Neural progenitor cell (in vitro differentiated cells): ENCODE results near the gene MVB12B. TPM values are rescaled to one million over a fixed set of nuclear protein-coding genes. Genes with fewer than 3 reads are reported as not detected.

Experiments used
- DNase-seq: peaks from one replicate; pipeline ENCODE4 v3.0.0-alpha.2; 2016; ENCODE audit warnings: low spot score
- H2AFZ ChIP-seq: fragments of 200-600 bp; sonication (generic); replicated peaks from 2 replicates; pipeline ENCODE4 v1.6.1; 2016; ENCODE audit warnings: antibody characterized with exemption
- H3F3A ChIP-seq: fragments of 200-600 bp; sonication (generic); 2 replicates; pipeline ENCODE4 v1.6.1; 2016; ENCODE audit warnings: antibody characterized with exemption, low read depth
- H3K27ac ChIP-seq: fragments of 200-600 bp; sonication (generic); 2 replicates; pipeline ENCODE4 v1.5.1; 2016; ENCODE audit warnings: mild to moderate bottlenecking
- H3K27me3 ChIP-seq: fragments of 200-600 bp; sonication (generic); 2 replicates; pipeline ENCODE4 v1.6.1; 2016; ENCODE audit warnings: mild to moderate bottlenecking, moderate library complexity
- H3K36me3 ChIP-seq: fragments of 200-600 bp; sonication (generic); 2 replicates; pipeline ENCODE4 v1.5.1; 2016
- H3K4me1 ChIP-seq: fragments of 200-600 bp; sonication (generic); 2 replicates; pipeline ENCODE4 v1.6.1; 2016; ENCODE audit warnings: mixed run types
- H3K4me2 ChIP-seq: fragments of 200-600 bp; sonication (generic); 2 replicates; pipeline ENCODE4 v1.6.1; 2016
- H3K4me3 ChIP-seq: fragments of 200-600 bp; sonication (generic); 2 replicates; pipeline ENCODE4 v1.5.1; 2016
- H3K79me2 ChIP-seq: fragments of 200-600 bp; sonication (generic); 2 replicates; pipeline ENCODE4 v1.6.1; 2016; ENCODE audit warnings: low read depth
- H3K9ac ChIP-seq: fragments of 200-600 bp; sonication (generic); 2 replicates; pipeline ENCODE4 v1.6.1; 2016
- H3K9me3 ChIP-seq: fragments of 200-600 bp; sonication (generic); 2 replicates; pipeline ENCODE4 v1.5.1; 2016; ENCODE audit warnings: low read depth
- H4K20me1 ChIP-seq: fragments of 200-600 bp; sonication (generic); 2 replicates; pipeline ENCODE4 v1.6.1; 2016; ENCODE audit warnings: low read depth
- H3K27ac Mint-ChIP-seq: 3 replicates; pipeline ENCODE4 v1.8.0; 2021; ENCODE audit warnings: mixed read lengths
- H3K27me3 Mint-ChIP-seq: 2 replicates; pipeline ENCODE4 v1.8.0; 2022; ENCODE audit warnings: low read depth, mild to moderate bottlenecking, inconsistent platforms, moderate library complexity, mixed read lengths; ENCODE audit not compliant: insufficient read depth
- H3K36me3 Mint-ChIP-seq: 3 replicates; pipeline ENCODE4 v1.8.0; 2021; ENCODE audit warnings: mixed read lengths
- H3K4me1 Mint-ChIP-seq: 3 replicates; pipeline ENCODE4 v1.8.0; 2021; ENCODE audit warnings: mixed read lengths
- H3K4me3 Mint-ChIP-seq: 3 replicates; pipeline ENCODE4 v1.8.0; 2021; ENCODE audit warnings: mild to moderate bottlenecking, moderate library complexity, mixed read lengths
- H3K9me3 Mint-ChIP-seq: 3 replicates; pipeline ENCODE4 v1.8.0; 2020; ENCODE audit warnings: mixed read lengths
- CTCF ChIP-seq: fragments of 200-600 bp; sonication (generic); IDR thresholded peaks from 2 replicates; pipeline ENCODE4 v1.5.1; 2017; ENCODE audit warnings: antibody characterized with exemption, mild to moderate bottlenecking
- EZH2 ChIP-seq: fragments of 200-600 bp; sonication (generic); IDR thresholded peaks from 2 replicates; pipeline ENCODE4 v1.6.1; 2017; ENCODE audit warnings: antibody characterized with exemption, mild to moderate bottlenecking, moderate library complexity
- EZH2phosphoT487 ChIP-seq: fragments of 200-600 bp; sonication (generic); IDR thresholded peaks from 2 replicates; pipeline ENCODE4 v1.6.1; 2017; ENCODE audit warnings: antibody characterized with exemption
- total RNA-seq: library from RNA; depleted of rRNA; stranded (reverse); fragments of >200 nt; gene quantifications from 2 replicates; pipeline ENCODE4 v1.2.3, GENCODE V29; 2015; ENCODE audit warnings: low replicate concordance

MVB12B gene
- total RNA-seq, 1 donor from 2014 or later, result 16.1 TPM

- Mint-ChIP-seq H3K27ac (no peak overlapping the region), H3K36me3 (peaks cover 20% of the 10 kb centered on the region), H3K9me3 (peaks cover 4% of the 10 kb centered on the region), H3K4me3 (peak overlapping the region; percentile 41), H3K27me3 (peaks cover 12% of the 10 kb centered on the region), H3K4me1 (peaks cover 46% of the 10 kb centered on the region)
- H3K4me3 ChIP-seq, result no peak overlapping the region
- no peaks in the 10 kb centered on the region for H3K9me3 ChIP-seq
- no peaks in the 10 kb centered on the region for H3K79me2 ChIP-seq
- H3K4me2 ChIP-seq, result peak overlapping the region; percentile 76
- H2AFZ ChIP-seq, result no peak overlapping the region
- no peaks in the 10 kb centered on the region for H3K36me3 ChIP-seq
- DNase-seq, result no peak
- peaks cover 10% of the 10 kb centered on the region for H3F3A ChIP-seq
- no peak overlapping the region for H3K27ac ChIP-seq
- H3K4me1 ChIP-seq, result peaks cover 17% of the 10 kb centered on the region
- H4K20me1 ChIP-seq, result peaks cover 27% of the 10 kb centered on the region
- no peak for TF ChIP-seq CTCF
- TF ChIP-seq EZH2phosphoT487, result no peak
- no peak for TF ChIP-seq EZH2
- no peak overlapping the region for H3K9ac ChIP-seq
- H3K27me3 ChIP-seq, result no peaks in the 10 kb centered on the region
Observed at GRCh38 chr9:126481862-126482261, 155.2 kb downstream of the MVB12B start.

GRCh38 chr9:126482361-126483044 lies 155.9 kb downstream of the MVB12B start:
- peaks cover 46% of the 10 kb centered on the region for H3K4me1 Mint-ChIP-seq
- Histone ChIP-seq H3K9me3 (no peaks in the 10 kb centered on the region), H3K4me1 (peaks cover 17% of the 10 kb centered on the region), H3K36me3 (no peaks in the 10 kb centered on the region), H3K79me2 (no peaks in the 10 kb centered on the region), H3K27me3 (no peaks in the 10 kb centered on the region), H3K4me2 (peak overlapping the region; percentile 76), H3K27ac (no peak overlapping the region), H2AFZ (no peak overlapping the region), H4K20me1 (peaks cover 27% of the 10 kb centered on the region), H3K4me3 (peak overlapping the region; percentile 40), H3K9ac (no peak overlapping the region), H3F3A (peaks cover 10% of the 10 kb centered on the region)
- peak; percentile 91 for DNase-seq
- H3K9me3 Mint-ChIP-seq, result no peaks in the 10 kb centered on the region
- TF ChIP-seq EZH2phosphoT487 (no peak), CTCF (peak; percentile 51), EZH2 (no peak)
- H3K36me3 Mint-ChIP-seq, result peaks cover 16% of the 10 kb centered on the region
- H3K4me3 Mint-ChIP-seq, result peak overlapping the region; percentile 69
- H3K27ac Mint-ChIP-seq, result no peak overlapping the region
- H3K27me3 Mint-ChIP-seq, result peaks cover 12% of the 10 kb centered on the region

GRCh38 chr9:126483468-126484073 lies 156.9 kb downstream of the MVB12B start:
- H3K9me3 ChIP-seq, result no peaks in the 10 kb centered on the region
- H3K27me3 Mint-ChIP-seq, result peaks cover 12% of the 10 kb centered on the region
- H3K4me3 ChIP-seq, result no peak overlapping the region
- H3F3A ChIP-seq, result peaks cover 10% of the 10 kb centered on the region
- H2AFZ ChIP-seq, result no peak overlapping the region
- H3K36me3 ChIP-seq, result no peaks in the 10 kb centered on the region
- H3K27ac ChIP-seq, result no peak overlapping the region
- H3K27me3 ChIP-seq, result no peaks in the 10 kb centered on the region
- no peak for TF ChIP-seq EZH2phosphoT487
- H3K4me3 Mint-ChIP-seq, result no peak overlapping the region
- H3K9me3 Mint-ChIP-seq, result no peaks in the 10 kb centered on the region
- H3K79me2 ChIP-seq, result no peaks in the 10 kb centered on the region
- H3K4me1 ChIP-seq, result peaks cover 17% of the 10 kb centered on the region
- H4K20me1 ChIP-seq, result peaks cover 27% of the 10 kb centered on the region
- DNase-seq, result no peak
- peaks cover 15% of the 10 kb centered on the region for H3K36me3 Mint-ChIP-seq
- peaks cover 46% of the 10 kb centered on the region for H3K4me1 Mint-ChIP-seq
- no peak overlapping the region for H3K27ac Mint-ChIP-seq
- no peak overlapping the region for H3K4me2 ChIP-seq
- no peak overlapping the region for H3K9ac ChIP-seq

- Mint-ChIP-seq H3K27ac (no peak overlapping the region), H3K9me3 (no peaks in the 10 kb centered on the region), H3K4me3 (no peak overlapping the region), H3K27me3 (peaks cover 8% of the 10 kb centered on the region), H3K36me3 (peaks cover 11% of the 10 kb centered on the region), H3K4me1 (peaks cover 35% of the 10 kb centered on the region)
- H3K36me3 ChIP-seq, result no peaks in the 10 kb centered on the region
- H3F3A ChIP-seq, result peaks cover 10% of the 10 kb centered on the region
- TF ChIP-seq EZH2phosphoT487, result no peak
- H3K9me3 ChIP-seq, result no peaks in the 10 kb centered on the region
- H3K27me3 ChIP-seq, result no peaks in the 10 kb centered on the region
- peaks cover 30% of the 10 kb centered on the region for H4K20me1 ChIP-seq
- H3K4me2 ChIP-seq, result no peak overlapping the region
- no peak for DNase-seq
- no peak overlapping the region for H3K9ac ChIP-seq
- peaks cover 21% of the 10 kb centered on the region for H3K4me1 ChIP-seq
- H3K4me3 ChIP-seq, result no peak overlapping the region
- H3K79me2 ChIP-seq, result no peaks in the 10 kb centered on the region
- no peak overlapping the region for H3K27ac ChIP-seq
- no peak overlapping the region for H2AFZ ChIP-seq
Observed at GRCh38 chr9:126485662-126486061, 159.0 kb downstream of the MVB12B start.
